Stimulated activated CD4-positive, alpha-beta T cell treated with anti-CD3 and anti-CD28 coated beads, Interleukin-2, amount 100 ng/mL, for 4 hours (primary cell): ENCODE measurements around the gene TMEM150A.
"Not testable (repeated sequence)": the region's sequence is repeated elsewhere in the genome, so short reads cannot be mapped to it uniquely, and the experiment has no call there.

Experiments
- DNase-seq: peaks from one replicate; pipeline ENCODE4 v3.0.0-alpha.2; 2020; ENCODE audit warnings: low read depth

Gene TMEM150A

DNA sequence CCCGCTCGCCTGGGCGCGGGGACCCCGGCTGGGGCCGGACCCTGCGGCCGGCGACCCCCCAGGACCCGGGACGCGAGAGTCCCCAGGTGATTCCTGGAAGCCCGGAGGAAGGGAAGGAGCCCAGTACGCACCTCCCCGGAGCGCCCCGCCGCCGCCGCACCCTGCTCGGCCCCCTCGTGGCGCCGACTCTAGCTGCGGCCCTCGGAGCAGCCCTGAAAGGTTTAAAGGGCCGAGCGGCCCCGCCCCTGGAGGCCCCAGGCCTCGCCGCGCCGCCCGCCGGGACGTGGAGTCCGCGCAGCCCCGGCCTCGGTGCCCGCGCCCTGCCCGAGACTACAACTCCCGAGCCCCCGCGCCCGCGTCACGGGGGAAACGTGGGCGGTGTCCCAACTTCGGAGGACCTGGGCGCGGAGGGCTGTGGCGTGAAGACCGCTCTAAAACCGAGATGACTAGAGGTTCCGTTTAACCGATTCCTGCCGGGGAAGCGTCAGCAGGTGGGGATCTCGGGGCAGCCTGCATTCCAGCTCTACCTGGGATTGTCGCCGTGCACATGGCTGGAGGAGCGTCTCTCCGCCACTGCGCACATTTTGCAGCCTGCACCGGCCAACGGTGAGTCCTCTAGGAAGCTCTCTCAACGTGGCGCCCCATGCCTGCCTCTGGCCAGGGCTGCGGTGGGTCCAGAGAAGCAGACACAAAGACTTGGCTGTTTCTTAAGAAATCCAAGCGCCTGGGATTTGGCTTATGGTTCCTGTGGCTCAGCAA, at the start of gene TMEM150A:
TSS of gene TMEM150A (minus strand) at position 223 of the 759 bp plus-strand sequence. CDS start 750 bp downstream, outside the sequence.
- DNase-seq: peak; percentile 78

GRCh38 chr2:85652056-85652455, 49.6 kb upstream of the TMEM150A start:
- DNase-seq: no peak

- DNase-seq: no peak
Observed at GRCh38 chr2:85651097-85651496, 48.6 kb upstream of the TMEM150A start.

DNA sequence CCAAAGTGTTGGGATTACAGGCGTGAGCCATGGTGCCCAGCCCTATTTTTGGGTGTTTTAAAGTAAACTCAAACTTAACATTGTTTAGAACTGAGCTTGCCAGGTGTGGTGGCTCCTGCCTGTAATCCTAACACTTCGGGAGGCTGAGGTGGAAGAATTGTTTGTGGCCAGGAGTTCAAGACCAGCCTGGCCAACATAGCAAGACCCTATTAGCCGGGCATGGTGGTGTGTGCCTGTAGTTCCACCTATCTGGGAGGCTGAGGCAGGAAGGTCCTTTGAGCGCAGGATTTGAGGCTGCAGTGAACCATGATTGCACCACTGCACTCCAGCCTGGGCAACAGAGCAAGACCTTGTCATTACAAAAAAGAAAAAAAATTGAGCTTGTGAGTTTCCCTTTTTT, 48.0 kb upstream of the TMEM150A start:
- no peak for DNase-seq

GRCh38 chr2:85649201-85650190, 47.0 kb upstream of the TMEM150A start:
- no peak for DNase-seq

GRCh38 chr2:85648619-85649018, 46.1 kb upstream of the TMEM150A start:
- DNase-seq: no peak

DNA sequence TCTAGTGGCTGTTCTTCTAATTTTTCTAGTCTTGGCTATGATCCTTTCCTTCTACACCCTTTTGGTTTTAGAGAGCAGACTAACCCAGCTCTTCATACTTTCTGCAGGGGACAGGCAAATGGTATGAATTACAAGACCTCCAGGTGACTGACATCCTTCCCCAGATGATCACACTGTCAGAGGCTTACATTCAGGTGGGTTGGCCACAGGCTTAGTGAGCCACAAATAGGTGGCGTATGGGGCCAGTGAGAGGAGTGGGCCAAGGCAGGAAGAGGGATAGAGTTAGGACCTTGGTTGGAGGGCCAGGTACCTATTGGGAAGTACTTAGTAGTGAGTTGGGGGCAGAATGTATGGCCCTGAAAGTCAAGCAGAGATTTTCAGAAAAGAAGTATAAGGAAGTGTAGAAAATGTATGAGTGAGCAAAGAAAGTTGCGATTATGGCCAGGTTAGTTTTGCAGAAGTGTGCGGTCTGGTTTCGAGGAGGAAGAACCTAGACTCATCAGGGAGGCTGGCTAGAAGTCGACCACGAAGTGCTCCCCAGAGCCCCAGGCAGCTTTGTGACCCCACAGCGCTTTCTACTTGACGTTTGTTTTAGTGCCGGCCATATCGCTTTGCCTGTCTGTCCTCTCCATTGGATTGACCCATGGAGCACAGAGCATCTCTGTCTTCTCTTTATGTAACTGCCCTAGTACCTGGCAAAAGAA, 45.5 kb upstream of the TMEM150A start:
- DNase-seq: no peak

DNA sequence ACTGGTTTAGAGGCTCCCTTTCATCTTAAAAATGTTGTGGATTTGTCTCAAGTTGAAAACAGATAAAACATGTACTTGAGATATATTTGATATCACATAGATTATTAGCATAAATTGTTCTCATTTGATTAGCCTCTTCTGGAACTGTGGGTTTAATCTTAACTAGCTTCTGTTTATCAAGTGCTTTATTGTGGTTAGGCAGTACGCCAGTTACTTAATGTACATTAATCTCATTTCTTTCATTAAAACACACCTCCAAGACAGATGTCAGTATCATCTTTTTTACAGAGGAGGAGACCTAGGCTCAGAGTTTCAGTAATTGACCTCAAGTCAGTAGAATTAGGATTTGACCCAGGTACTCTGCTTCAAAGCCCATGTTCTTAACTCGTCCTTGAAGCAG, 43.7 kb upstream of the TMEM150A start:
- no peak for DNase-seq

DNA sequence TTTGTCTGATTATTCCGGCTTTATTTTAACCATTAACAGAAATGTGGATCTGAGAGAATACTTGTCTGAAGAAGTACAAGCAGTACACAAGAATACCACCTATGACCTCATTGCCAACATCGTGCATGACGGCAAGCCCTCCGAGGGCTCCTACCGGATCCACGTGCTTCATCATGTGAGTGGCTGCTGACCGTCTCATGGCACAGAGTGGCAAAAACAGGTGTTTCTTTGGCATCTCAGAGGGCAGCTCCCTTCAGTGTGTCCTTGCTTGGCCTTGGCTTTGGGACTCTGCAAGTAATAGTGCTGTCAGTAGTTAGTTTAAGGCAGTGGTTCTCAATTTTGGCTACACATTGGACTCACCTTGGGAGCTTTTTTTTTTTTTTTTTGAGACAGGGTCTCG, 42.4 kb upstream of the TMEM150A start:
- DNase-seq: no peak

GRCh38 chr2:85642725-85643124, 40.2 kb upstream of the TMEM150A start:
- no peak for DNase-seq

DNA sequence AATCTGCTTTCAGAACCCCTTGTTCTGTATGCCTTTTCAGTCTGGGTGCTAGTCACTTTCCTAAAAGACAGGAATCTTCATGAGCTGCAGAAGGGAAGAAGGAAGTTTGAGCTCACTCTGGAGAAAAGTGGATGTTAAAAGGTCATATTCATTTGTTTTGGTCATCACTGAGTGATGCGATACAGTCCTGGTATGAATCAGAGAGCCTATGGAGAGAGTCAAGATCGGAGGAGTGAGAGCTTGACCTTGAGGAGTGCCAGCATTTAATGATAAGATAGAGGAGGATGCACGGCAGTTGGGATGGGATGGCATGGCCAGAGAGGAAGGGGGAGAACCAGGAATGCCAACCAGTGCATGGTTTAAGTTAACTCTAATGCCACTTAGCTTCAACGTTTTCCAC, 33.1 kb upstream of the TMEM150A start:
- no peak for DNase-seq

GRCh38 chr2:85635011-85635410, 32.5 kb upstream of the TMEM150A start:
- DNase-seq: no peak

GRCh38 chr2:85631316-85631715, 28.8 kb upstream of the TMEM150A start:
- no peak for DNase-seq

GRCh38 chr2:85628658-85629057, 26.2 kb upstream of the TMEM150A start:
- DNase-seq: no peak

DNA sequence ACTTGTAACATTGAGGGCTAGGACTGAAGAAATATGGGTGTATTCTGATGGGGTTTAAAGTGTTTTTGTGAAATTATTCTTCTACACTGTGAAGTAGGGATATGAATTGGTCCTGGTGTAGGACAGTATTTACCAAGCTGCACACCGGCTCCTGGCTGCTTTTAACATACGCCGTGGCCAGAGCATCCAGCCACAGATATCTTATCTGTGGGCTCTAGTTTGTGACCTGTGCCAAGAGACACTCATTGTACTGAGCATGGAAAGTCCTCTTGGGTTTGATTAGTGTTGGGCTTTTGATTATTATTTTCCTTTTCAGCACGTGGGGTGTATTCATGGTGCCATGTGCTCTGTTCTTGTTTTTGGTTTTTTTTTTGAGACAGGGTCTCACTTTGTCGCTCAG, 21.5 kb upstream of the TMEM150A start:
- no peak for DNase-seq

DNA sequence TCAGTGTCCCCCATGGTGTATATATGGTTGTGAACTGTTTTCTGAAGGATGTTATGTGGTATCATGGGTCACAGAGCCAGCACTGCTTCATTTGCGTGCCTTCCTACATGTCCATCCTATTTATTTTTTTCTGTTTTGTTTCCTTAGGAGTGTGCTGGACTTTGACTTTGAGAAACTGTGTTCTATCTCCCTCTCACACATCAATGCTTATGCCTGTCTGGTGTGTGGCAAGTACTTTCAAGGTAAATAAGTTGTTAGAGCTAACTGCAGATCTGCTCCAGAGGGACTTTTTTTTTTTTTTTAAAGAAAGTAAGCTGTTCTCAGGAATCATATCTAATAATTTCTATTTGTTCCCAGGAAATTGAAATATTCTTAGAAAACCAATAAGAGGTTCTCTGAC, 18.8 kb upstream of the TMEM150A start:
- no peak for DNase-seq

DNA sequence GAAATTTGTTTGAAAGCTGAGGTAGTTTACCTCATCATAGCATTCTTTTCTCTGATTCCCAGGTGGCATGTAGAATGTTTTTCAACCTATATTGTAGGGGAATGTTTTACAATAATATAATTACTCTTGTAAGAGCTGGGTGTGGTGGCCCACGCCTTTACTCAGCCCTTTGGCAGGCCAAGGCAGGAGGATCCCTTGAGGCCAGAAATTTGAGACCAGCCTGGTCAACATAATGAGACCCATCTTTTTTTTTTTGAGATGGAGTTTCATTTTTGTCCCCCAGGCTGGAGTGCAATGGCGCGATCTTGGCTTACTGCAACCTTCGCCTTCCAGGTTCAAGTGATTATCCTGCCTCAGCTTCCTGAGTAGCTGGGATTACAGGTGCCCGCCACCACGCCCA, 17.1 kb upstream of the TMEM150A start:
- no peak for DNase-seq

DNA sequence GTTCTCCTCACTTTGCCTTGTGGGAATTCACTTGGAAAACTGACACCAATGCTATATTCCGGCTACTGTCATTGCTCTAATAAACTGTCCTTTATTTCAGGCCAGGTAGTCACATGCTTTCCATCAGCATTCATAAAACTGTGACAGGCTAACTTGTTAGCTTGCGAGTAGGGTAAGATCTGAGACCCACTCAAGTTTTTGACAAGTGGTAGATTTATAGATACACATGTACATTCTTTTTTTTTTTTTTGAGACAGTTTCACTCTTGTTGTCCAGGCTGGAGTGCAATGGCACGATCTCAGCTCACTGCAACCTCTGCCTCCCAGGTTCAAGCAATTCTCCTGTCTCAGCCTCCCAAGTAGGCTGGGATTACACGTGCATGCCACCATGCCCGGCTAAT, 15.2 kb upstream of the TMEM150A start:
- DNase-seq: not testable (repeated sequence)

GRCh38 chr2:85615413-85615728, 12.9 kb upstream of the TMEM150A start:
- DNase-seq: no peak

DNA sequence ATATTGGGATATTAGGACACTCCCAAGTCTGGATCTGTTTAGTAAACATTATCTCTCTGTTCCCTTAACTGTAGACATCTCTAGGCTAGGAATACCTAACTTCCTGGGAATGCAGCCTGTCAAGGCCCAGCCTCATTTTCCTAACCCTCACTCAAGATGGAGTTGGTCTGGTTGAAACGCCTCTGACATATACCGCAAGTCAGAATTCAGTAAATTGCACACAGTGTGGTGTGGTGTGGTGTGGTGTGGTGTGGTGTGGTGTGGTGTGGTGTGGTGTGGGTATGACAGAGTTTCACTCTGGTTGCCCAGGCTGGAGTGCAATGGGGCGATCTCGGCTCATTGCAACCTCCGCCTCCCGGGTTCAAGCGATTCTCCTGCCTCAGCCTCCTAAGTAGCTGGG, 12.3 kb upstream of the TMEM150A start:
- DNase-seq: not testable (repeated sequence)

GRCh38 chr2:85613717-85614515, 11.4 kb upstream of the TMEM150A start:
- no peak for DNase-seq
